NCI-H460 (cell line): Measurements from ENCODE around the gene POLE3. TPM values are rescaled to one million over a fixed set of nuclear protein-coding genes. Genes with fewer than 3 reads are reported as not detected.
"Not testable (repeated sequence)": the region's sequence is repeated elsewhere in the genome, so short reads cannot be mapped to it uniquely, and the experiment has no call there.

Experiments
- DNase-seq: peaks from one replicate; pipeline ENCODE4 v3.0.0-alpha.2; 2016; ENCODE audit warnings: low read depth; ENCODE audit errors: extremely low read depth
- total RNA-seq: library from RNA; depleted of rRNA; stranded (reverse); fragments of >200 nt; shearing (Covaris generic); gene quantifications from 2 replicates; pipeline ENCODE4 v1.2.3, GENCODE V29; 2014

POLE3 gene
- total RNA-seq, 1 experiment from 2014 or later: 109 TPM

GRCh38 chr9:113406873-113407511 is 3.5 kb downstream of the POLE3 start:
- DNase-seq: peak; percentile 62

DNA sequence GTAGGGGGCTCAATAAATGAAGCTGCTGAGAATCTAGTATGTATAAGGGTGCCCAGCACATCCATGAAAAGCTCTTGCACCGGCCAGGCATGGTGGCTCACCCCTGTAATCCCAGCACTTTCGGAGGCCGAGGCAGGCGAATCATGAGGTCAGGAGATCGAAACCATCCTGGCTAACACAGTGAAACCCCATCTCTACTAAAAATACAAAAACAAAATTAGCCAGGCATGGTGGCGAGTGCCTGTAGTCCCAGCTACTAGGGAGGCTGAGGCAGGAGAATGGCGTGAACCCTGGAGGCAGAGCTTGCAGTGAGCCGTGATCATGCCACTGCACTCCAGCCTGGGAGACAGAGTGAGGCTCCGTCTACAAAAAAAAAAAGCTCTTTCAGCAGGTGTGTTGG is 4.1 kb downstream of the POLE3 start:
- not testable (repeated sequence) for DNase-seq

DNA sequence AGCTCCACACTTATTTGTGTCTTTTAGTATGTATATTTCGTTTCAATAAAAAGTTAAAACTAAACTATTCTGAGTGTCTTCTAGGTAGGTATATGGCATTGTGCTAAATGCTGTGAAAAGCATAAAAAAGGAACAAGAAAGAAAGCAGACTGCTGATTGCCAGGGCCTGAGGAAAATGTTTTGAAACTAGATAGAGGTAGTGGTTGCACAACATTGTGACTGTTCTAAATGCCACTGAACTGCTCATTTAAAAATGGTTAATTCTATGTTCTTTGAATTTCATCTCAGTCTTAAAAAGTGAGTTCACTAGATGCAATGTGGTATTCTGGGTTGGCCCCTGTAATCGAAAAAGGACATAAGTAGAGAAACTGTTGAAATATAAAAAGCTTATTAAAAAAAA is 6.8 kb downstream of the POLE3 start:
- DNase-seq: no peak

DNA sequence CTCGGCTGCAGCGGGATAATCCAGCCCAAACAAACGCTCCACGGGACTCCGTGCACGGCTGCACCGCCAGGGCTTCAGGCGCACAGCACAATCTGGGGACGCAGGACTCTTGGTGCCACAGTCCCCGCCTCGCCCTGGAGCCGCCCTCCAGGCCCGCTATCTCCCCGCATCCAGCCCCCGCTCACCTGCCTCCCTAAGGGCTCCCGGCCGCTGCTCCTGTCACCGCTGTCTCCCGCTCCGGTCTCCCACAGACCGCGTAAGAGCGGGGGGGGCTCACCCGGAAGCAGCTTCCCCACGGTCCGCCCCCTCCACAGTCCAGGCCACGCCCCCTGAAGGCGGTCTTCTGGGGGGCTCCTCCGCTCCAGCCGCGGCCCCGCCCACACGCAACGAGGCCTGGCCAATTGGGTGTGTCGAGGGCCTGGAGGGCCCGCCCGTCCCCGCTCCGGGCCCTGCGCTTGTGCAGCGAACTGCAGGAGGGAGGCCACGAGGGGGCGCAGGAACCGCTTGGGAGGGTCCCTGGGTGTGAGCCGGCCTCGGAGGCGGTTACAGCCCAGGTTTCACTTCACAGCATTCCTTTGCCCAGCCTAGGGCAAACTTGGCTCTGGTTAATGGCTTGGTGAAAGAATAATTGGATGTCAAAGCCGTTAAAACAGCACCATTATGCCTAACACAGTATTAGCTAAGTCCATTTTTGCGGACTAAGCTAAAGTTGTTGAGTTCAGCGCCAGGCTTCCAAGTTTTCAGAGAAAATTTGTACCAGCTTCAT is 9.3 kb downstream of the POLE3 start, which contains the start of gene ALAD:
ALAD (minus strand) TSS at position 258 of the 766 bp plus-strand sequence. CDS start 7,725 bp downstream, outside the sequence.
- DNase-seq: peak; percentile 98

DNA sequence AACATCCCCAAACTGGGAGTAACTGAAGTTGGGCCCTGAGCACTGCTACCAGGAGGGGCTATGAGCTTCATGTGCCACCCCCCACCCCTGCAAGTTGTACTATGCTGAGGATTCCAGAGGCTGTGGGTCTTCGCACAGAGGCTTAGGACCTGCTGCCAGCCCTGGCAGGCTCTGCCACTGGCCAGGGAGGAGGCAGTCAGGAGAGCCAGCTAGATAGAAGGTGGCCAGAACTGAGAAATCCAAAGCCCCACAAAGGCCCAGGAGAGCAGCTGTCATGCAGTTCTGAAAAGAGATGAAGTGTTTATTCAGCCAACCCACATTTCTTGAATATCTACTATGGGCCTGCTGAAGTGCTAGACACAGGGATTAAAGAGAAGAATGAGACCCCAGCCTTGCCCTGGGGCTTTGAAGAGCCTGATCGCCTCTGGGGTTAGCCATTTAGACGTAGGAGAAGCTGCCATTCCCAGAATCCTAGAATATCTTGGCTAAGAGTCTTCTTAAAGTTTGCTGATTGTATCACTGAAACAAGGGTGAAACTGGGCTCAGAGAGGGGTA is 10.8 kb downstream of the POLE3 start:
- no peak for DNase-seq

- no peak for DNase-seq
Measured at GRCh38 chr9:113398796-113399195, 11.7 kb downstream of the POLE3 start.

- DNase-seq: no peak
Measured at GRCh38 chr9:113397203-113397631, 13.3 kb downstream of the POLE3 start.

DNA sequence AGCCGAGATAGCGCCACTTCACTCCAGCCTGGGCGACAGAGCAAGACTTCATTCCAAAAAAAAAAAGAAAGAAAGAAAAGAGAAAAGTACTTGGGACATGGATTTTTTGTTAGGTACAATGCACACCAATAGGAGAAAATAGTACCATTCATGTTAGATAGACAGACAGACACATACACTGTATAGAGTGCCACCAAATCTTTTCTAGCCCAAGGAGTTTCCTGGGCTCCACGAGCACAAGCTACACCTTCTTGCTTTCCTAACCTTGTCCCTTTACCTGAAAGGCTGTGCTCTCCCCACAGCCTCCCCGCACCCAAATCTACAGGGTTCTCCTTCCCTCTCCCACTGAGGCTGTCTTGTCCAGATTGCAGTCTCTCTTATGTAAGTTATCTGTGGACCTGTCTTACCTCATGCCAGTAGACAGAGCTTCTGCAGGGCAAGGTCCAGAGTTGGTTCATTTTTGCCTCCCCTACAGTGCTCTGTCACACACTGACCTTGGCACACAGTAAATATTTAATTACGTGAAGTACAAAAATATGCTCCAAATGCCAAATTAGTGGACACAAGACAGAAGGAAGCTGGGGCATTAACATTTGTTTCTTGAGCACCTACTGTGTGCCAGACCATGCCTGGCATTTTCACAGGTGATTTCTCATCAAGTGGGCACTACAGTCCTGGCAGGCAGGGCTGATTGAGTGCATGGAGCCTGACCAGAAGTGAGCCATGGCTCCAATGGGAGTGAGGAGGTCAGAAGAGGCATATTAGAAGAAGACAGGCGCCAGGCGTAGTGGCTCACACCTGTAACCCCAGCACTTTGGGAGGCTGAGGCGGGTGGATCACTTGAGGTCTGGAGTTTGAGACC is 15.2 kb downstream of the POLE3 start:
- no peak for DNase-seq

- no peak for DNase-seq
Measured at GRCh38 chr9:113393281-113393680, 17.2 kb downstream of the POLE3 start.

DNA sequence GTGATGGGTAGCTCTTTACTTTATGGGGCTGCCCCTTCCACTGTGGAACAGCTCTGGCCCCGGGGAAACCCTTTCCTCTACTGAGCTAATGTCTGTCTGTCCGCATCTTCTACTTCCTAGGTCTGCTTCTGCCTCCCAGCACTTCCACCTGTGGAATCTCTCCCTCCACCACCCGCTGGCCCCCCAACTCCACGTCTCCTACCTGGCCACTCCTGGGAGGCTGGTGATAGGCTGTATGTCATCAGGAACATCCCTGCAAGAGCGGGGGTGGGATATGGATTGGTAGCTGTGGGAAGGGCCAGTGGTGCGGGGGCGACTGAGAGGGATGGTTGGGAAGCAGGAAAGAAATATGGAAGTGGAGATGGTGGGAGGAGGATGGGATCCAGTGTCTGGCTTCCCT is 18.6 kb downstream of the POLE3 start:
- no peak for DNase-seq

GRCh38 chr9:113390192-113390960 is 20.1 kb downstream of the POLE3 start:
- DNase-seq: no peak

DNA sequence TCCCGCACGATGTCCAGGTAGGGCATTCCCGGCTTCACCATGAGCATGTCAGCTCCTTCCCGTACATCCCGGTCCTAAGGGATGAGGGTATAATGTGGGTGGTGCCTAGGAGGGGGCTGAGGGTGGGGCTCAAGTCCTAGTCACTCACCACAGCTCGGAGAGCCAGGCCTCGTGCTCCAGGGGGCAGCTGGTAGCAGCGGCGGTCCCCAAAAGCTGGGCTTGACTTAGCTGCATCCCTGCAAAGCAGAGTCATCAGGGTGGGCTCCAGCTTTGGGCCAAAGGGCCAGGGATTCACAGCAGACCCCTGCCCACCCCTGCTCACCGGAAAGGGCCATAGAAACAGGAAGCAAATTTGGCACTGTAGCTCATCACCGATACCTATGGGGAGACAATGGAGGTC is 21.0 kb downstream of the POLE3 start:
- no peak for DNase-seq

DNA sequence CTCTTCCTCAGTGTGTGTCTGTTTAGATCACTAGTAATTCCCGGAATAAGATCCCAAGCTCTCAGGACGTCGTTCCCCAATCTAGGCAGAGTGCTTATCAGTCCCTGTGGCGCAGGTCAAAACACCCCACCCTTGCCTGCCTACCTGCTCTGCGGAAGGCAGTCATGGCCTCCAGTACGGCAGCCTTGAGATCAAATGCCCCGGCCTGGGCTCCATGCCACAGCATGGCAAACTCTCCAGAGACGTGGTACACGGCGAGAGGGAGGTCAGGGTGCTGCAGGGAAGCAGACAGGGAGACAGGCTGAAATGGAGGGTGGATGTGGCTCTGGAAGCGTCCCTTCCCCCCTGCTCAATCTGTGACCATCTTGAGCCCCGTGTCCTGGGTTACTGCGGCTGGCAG is 21.6 kb downstream of the POLE3 start:
- DNase-seq: no peak

GRCh38 chr9:113387560-113388230 is 22.8 kb downstream of the POLE3 start:
- DNase-seq: no peak

DNA sequence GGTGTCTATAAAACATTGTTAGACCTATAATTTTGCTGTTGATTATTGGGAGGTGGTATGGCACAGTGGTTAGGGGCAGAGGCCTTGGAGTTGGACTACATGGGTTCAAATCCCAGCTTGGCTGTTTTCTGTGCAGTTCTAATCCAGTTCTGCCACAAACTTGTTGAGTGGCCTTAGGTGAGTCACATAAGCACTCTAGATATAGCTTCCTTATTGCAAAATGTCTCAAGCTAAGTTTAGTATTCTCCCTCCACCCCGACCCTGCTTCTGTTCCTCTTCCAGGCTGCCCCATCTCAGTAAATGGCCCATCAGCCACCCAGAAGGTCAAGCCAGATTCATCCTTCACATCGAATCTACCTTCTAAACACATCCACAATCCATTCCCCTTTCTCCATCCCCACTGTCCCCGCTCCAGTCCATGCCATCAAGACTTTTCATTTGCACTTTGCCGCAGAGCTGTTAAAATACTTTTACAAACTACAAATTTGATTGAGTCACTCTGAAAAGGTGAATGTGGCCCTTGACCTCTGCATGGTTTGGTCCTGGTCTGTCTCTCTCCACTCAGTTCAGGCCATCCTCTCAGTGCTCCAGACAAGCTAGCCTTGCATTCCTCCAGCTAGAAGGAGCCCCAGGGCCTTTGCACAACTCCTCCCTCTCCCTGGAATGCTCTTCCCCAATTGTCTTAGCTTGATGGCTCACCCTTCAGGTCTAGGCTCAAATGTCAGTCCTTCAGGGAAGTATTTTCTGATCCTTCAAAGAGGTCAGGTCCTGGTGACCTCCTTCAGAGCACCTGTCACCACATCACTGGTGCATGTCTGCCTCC is 23.7 kb downstream of the POLE3 start:
- DNase-seq: no peak

DNA sequence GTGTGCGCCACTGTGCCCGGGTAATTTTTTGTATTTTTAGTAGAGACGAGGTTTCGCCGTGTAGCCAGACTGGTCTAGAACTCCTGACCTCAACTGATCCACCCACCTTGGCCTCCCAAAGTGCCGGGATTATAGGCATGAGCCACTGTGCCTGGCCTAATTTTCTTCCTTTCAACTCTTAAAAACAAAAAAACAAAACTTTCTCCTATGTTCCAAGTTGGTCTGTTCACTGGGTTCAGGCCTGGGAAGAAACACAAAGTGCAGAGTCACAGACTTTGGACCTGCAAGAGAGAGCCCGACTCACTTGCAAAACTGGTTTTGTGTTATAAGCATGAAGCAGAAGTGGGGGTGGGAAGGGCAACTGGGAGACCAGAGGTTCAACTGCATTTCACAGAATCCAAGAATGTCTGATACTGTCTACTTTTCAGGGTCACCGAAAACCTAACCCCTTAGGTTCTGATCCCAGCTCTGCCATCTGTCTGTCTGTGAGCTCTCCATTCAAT is 28.5 kb downstream of the POLE3 start:
- no peak for DNase-seq

DNA sequence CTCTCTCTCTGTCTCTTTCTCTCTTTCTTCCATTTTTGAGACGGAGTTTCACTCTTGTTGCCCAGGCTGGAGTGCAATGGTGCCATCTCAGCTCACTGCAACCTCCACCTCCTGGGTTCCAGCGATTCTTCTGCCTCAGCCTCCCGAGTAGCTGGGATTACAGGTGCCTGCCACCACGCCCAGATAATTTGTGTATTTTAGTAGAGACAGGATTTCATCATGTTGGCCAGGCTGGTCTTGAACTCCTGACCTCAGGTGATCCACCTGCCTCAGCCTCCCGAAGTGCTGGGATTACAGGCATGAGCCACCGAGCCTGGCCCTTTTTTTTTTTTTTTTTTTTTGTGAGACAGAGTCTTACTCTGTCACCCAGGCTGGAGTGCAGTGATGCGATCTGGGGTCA is 29.0 kb downstream of the POLE3 start:
- not testable (repeated sequence) for DNase-seq

DNA sequence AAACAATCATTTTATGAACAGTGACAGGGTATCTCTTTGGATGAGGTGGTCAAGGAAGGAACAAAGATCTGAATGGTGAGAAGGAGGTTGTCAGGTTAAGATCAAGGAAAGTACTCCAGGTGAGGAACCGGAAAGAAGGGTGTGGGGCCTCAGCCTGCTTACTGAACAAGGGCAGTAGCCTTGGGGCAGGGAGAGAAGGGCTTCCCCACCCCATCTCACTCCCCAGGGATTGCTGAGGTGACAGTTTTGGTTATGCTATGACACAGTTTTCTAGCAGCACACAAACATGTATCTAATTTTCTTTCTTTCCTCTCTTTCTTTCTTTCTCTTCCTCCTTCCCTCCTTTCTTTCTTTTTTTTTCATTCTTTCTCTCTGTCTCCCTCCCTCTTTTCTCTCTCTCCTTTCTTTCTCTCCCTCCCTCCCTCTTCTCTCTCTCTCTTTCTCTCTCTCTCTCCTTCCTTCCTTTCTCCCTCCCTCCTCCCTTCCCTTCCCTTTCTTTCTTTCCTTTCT is 29.6 kb downstream of the POLE3 start:
- no peak for DNase-seq
